ENCODE data around the gene CLIC4. TPM values are rescaled to one million over a fixed set of nuclear protein-coding genes. Genes with fewer than 3 reads are reported as not detected.
"Not testable (repeated sequence)": the region's sequence is repeated elsewhere in the genome, so short reads cannot be mapped to it uniquely, and the experiment has no call there.

Gene CLIC4
- total RNA-seq, 1 donor from 2014 or later, result 164 TPM

- H3K36me3 ChIP-seq, result no peaks in the 10 kb centered on the region
- no peaks in the 10 kb centered on the region for H3K27me3 ChIP-seq
- no peak for DNase-seq (ENCODE audit: extremely low spot score in 2 of 2)
- H3K9me3 ChIP-seq, result no peaks in the 10 kb centered on the region
- TF ChIP-seq CTCF (IDR thresholded peaks at IDR 0.05) (no peak), POLR2AphosphoS5 (IDR thresholded peaks at IDR 0.05; ENCODE audit: insufficient read depth in 1 of 2, low read depth in 1 of 2) (no peak), POLR2A (IDR thresholded peaks at IDR 0.05) (no peak)
- intact Hi-C loops (cut with DNase I), result no loop called here
- H3K27ac ChIP-seq, result no peak overlapping the region
- H3K4me1 ChIP-seq, result peaks cover 53% of the 10 kb centered on the region
- H3K4me3 ChIP-seq, result no peak overlapping the region
These were observed 30.7 kb downstream of the CLIC4 start for GRCh38 chr1:24775916-24776315.

- no peak for TF ChIP-seq POLR2A (IDR thresholded peaks at IDR 0.05)
- no peak for TF ChIP-seq POLR2AphosphoS5 (IDR thresholded peaks at IDR 0.05; ENCODE audit: insufficient read depth in 1 of 2, low read depth in 1 of 2)
- no peak for TF ChIP-seq CTCF (IDR thresholded peaks at IDR 0.05)
- Histone ChIP-seq H3K27ac (no peak overlapping the region), H3K9me3 (no peaks in the 10 kb centered on the region), H3K4me1 (peaks cover 44% of the 10 kb centered on the region), H3K36me3 (no peaks in the 10 kb centered on the region), H3K4me3 (no peak overlapping the region), H3K27me3 (no peaks in the 10 kb centered on the region)
- intact Hi-C loops (cut with DNase I), result no loop called here
- DNase-seq (ENCODE audit: extremely low spot score in 2 of 2), result no peak
These were observed 31.6 kb downstream of the CLIC4 start for GRCh38 chr1:24776821-24777220.

DNA sequence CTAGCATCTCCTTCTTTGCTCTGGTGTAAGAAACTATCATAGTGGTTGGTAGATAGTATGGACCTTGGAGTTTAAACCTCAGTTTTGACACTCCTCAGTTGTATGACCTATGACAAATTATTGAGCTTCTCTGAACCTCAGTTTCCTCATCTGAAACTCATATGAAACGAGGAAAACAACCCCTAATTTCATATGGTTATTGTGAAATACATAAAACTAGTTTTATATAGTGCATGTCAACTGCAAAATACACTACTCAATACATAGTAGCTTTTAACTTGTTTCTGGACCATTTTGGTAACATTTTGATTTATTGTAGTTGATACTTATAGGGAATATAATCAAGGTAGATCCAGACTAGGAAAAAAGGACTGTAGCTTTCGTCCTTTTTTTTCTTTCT is 32.9 kb downstream of the CLIC4 start:
- no peak overlapping the region for H3K4me3 ChIP-seq
- no peaks in the 10 kb centered on the region for H3K36me3 ChIP-seq
- intact Hi-C loops (cut with DNase I), result no loop called here
- TF ChIP-seq POLR2AphosphoS5 (IDR thresholded peaks at IDR 0.05; ENCODE audit: insufficient read depth in 1 of 2, low read depth in 1 of 2), result no peak
- no peak for TF ChIP-seq CTCF (IDR thresholded peaks at IDR 0.05)
- TF ChIP-seq POLR2A (IDR thresholded peaks at IDR 0.05), result no peak
- no peak for DNase-seq (ENCODE audit: extremely low spot score in 2 of 2)
- no peak overlapping the region for H3K27ac ChIP-seq
- H3K4me1 ChIP-seq, result peaks cover 42% of the 10 kb centered on the region
- H3K9me3 ChIP-seq, result no peaks in the 10 kb centered on the region
- no peaks in the 10 kb centered on the region for H3K27me3 ChIP-seq

DNA sequence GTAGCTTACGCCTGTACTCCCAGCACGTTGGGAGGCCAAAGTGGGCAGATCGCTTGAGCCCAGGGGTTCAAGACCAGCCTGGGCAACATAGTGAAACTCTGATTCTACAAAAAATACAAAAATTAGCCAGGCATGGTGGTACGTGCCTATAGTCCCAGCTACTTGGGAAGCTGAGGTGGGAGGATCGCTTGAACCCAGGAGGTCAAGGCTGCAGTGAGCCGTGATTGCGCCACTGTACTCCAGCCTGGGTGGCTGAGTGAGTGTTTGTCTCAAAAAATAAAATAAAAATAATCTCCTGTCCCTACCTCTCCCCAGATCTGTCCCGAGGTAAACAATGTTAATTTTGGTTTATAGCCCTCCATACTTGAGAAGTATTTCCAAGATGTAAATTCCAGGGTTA is 34.0 kb downstream of the CLIC4 start:
- H3K36me3 ChIP-seq; H3K9me3 ChIP-seq; H3K27ac ChIP-seq; intact Hi-C loops (cut with DNase I); DNase-seq (ENCODE audit: extremely low spot score in 2 of 2); H3K27me3 ChIP-seq; H3K4me3 ChIP-seq: not testable (repeated sequence)
- H3K4me1 ChIP-seq, result peaks cover 42% of the 10 kb centered on the region

DNA sequence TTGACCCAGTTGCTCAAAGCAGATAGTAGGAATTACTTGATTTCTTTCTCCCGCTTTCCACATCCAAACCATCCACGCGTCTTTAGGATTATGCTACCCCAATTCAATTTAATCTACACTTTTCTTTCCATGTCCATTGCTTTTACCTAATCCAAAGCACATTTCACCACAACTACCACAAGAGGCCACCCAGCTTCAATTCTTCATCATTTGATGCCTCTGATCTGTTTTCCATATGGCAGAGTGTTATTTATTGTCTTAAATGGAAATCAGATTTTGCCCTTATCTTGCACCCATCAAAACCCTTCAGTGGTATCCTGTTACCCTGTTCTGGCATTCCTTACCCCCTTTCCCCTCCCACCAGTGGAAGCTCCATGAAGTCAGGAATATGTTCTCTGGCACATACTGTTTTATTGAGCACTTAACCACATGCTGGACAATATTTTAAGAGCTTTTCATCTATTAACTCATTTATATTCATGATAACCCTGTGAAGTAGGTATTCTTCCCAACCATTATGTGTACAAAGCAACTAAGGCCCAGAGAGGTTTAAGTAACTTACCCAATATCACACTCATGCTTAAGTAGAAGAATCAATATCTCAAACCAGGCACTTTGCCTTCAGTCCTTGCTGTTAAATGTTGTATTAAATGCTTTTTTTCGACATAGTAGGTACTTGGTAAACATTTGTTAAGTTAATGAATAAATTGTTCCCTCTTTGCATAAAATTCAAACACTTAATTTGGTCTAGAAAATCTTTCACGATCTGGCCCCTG is 34.6 kb downstream of the CLIC4 start:
- TF ChIP-seq POLR2AphosphoS5 (IDR thresholded peaks at IDR 0.05; ENCODE audit: insufficient read depth in 1 of 2, low read depth in 1 of 2), result no peak
- no peak for TF ChIP-seq POLR2A (IDR thresholded peaks at IDR 0.05)
- TF ChIP-seq CTCF (IDR thresholded peaks at IDR 0.05), result no peak
- Histone ChIP-seq H3K27ac (no peak overlapping the region), H3K4me3 (no peak overlapping the region), H3K4me1 (peaks cover 42% of the 10 kb centered on the region), H3K9me3 (no peaks in the 10 kb centered on the region), H3K27me3 (no peaks in the 10 kb centered on the region), H3K36me3 (no peaks in the 10 kb centered on the region)
- no peak for DNase-seq (ENCODE audit: extremely low spot score in 2 of 2)
- intact Hi-C loops (cut with DNase I), result no loop called here

DNA sequence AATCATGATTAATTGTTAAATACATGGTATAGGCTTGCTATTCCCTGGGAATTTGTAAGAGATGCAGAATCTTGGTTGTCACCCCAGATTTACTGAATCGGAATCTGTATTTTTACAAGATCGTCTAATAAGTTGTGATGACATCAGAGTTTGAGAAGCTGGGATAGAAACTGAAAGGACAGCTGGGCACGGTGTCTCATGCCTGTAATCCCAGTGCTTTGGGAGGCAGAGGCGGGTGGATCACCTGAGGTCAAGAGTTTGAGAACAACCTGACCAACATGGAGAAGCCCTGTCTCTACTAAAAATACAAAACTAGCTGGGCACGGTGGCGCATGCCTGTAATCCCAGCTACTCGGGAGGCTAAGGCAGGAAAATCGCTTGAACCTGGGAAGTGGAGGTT is 35.4 kb downstream of the CLIC4 start:
- H3K9me3 ChIP-seq; H3K27ac ChIP-seq; H3K36me3 ChIP-seq; H3K27me3 ChIP-seq; intact Hi-C loops (cut with DNase I); DNase-seq (ENCODE audit: extremely low spot score in 2 of 2); H3K4me3 ChIP-seq: not testable (repeated sequence)
- peaks cover 42% of the 10 kb centered on the region for H3K4me1 ChIP-seq
